ENCODE measurements around the gene FAM98C.
A peak's percentile ranks its signal among the peaks of the same experiment; 100 is the strongest.

The FAM98C gene

GRCh38 chr19:38376576-38376975, 26.3 kb upstream of the FAM98C start:
- intact Hi-C loops (cut with DNase I): no loop called here
- DNase-seq: no peak

GRCh38 chr19:38377052-38377451, 25.8 kb upstream of the FAM98C start:
- intact Hi-C loops (cut with DNase I): no loop called here
- DNase-seq: peak in 1 of 10 donors; percentile 16

GRCh38 chr19:38378866-38379265, 24.0 kb upstream of the FAM98C start:
- intact Hi-C loops (cut with DNase I): no loop called here
- DNase-seq: no peak

DNA sequence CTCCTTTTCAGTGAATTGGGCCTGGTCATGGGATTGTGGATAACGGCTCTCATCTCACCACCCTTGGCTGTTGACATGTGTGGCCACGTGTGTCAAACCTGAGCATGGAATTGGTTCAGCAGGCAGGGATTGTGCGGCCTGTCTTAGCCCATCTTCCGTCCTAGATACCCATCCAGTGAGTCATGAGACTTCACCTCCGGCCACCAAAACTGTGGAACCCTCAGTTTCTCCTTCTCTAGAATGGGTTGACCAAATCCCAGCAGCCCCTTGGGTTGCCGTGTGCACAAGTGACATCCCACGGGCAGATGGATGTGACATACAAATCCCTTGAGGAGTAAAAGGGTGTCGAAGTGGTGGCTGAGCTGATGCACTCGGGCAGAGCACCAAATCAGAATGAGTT, 21.8 kb upstream of the FAM98C start:
- intact Hi-C loops (cut with DNase I): no loop called here
- DNase-seq: peak in 1 of 10 donors; percentile 25

DNA sequence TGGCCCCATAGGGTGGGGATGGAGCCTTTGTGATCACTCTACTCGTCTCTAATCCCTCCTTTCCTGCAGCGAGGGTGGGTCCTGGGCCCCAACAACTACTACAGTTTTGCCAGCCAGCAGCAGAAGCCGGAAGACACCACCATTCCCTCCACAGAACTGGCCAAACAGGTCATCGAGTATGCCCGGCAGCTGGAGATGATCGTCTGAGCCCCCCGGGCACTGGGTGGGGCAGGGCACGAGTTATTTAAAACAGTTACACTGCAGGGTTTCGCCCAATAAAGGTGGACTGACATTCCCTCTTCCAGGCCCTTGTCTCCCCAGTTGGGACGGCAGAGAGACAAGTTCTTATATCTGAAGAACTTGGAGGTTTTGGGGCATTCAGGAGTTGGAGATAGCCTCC, 19.7 kb upstream of the FAM98C start:
- intact Hi-C loops (cut with DNase I): no loop called here

DNA sequence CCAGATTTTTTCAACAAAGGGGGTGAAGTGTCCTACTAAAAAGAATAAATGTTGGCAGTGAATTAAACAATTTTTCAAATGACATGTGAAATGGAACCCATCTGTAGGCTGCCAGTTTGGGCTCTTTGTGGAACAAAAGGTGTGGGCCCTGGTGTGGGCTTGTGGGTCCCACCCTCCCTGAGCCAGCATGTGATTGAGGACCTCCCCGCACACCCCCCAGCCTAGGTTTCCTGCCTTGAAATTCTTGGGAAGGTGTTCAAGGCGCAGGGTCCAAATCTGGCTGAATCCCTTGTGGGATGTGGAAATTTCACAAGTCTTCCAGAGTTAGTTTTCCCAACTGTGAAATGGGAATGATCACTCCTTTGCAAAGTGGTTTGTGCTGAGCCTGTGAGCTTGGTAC, 19.1 kb upstream of the FAM98C start:
- intact Hi-C loops (cut with DNase I): no loop called here

More for the DNA sequence above, 19.7 kb upstream of the FAM98C start:
- DNase-seq: no peak

DNA sequence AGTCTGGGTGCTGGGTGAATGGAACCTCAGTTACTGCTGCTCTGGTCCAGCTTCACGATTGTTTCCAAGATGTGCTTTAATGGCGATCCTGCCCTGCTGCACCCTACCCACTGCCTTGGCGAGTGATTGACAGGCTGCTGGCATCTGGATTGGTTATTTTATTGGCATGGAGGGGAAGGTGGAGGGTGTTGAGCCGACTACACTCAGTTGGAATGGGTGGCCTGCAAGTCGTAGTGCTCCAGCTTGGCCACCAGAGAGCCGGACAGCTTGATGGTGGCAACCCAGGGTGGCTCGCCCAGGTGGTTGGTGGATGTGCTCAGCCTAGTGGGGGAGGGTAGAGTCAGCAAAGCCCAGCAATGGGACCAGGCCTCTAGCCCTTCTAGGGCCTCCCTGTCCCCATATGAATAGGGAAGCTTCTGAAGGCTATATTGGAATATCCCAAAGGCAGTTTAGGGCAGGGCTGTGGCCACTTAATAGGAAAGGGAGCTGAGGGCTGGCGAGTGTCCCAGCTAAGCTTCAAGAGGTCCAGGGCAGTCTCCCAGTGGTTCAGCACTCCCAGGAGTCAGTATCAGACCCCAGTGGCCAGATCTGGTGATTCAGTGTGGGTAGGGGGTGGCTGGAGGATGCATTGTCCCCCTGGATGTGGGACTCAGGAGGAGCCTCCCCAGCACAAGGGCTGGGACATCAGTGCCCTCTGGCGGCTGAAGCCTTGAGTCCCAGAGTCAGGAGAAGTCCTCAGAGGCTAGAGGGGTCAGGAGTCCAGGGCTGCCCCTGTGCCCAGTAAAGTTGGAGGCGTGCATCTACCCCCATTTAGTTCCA, 18.5 kb upstream of the FAM98C start:
- DNase-seq: no peak
- intact Hi-C loops (cut with DNase I): no loop called here

More for the DNA sequence above, 19.1 kb upstream of the FAM98C start:
- DNase-seq: no peak

- peak in 1 of 10 donors; percentile 70 for DNase-seq
- intact Hi-C loops (cut with DNase I): no loop called here
These were observed 17.7 kb upstream of the FAM98C start for GRCh38 chr19:38385057-38385803.

DNA sequence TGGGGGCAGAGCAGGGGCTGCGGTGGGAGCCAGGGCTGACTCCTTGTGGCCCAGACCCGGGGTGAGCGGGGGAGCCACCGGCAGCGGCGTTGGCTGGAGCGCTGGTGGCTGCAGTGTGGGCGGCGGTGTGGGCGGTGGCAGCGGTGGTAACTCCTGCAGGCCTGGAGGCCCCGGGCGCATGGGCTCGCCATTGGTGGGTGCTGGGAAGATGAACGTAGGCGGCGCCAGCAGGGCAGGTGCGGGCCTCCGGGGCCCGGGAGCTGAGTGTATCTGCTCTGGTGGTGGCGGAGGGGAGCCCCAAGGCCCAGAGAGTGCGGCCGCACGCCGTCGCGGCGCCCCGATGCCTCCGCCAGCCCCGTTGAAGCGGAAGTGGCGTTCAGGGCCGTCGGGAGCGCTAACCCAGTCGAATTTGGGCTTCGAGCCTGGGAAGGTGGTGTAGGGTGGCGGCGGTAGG, 17.1 kb upstream of the FAM98C start:
- intact Hi-C loops (cut with DNase I): no loop called here
- peak in 1 of 10 donors; percentile 64 for DNase-seq

GRCh38 chr19:38386300-38386970, 16.5 kb upstream of the FAM98C start:
- peak in 1 of 10 donors; percentile 69 for DNase-seq
- intact Hi-C loops (cut with DNase I): no loop called here

DNA sequence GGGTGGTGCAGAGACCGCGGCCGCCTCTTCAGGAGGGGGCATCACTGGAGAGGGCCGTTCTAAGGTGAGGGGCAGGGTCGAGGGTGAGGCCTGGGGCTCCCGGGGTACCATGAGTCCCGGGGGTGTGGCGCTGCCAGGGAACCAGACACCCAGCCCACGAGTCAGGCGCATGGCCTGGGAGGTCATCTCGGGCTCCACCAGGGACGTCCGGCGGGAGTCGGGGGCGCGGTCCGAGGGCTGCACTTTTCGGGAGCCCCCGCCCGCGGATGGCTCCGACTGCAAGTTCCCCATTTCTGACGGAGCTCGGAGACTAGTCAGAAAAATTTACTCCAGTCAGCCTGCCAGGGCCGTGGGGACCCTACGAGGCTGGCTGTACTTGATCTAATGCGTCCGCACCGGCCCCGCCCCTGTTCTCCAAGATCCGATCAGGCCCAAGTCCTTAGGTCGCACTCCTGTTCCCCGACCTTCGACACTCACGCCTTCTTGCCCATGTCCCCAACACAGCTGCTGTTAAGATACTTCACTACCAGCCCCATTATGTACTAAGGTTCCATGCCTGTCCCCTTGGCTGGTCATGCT, 15.8 kb upstream of the FAM98C start:
- peak in 1 of 10 donors; percentile 77 for DNase-seq
- intact Hi-C loops (cut with DNase I): no loop called here

- DNase-seq: peak; percentile 52 to 95 (median 78)
- intact Hi-C loops (cut with DNase I): no loop called here
These were observed 15.1 kb upstream of the FAM98C start, which contains the start of gene GGN for GRCh38 chr19:38387550-38388348. Gene GGN (minus strand): TSS chr19:38388034. CDS start chr19:38387261, 773 bp downstream.

- peak in 5 of 10 donors; percentile 33 to 83 (median 44) for DNase-seq
- intact Hi-C loops (cut with DNase I): no loop called here
These were observed 14.4 kb upstream of the FAM98C start, which contains the start of gene SPRED3 for GRCh38 chr19:38388349-38389100. Gene SPRED3 (plus strand): TSS chr19:38388697. CDS start chr19:38390303, 1,606 bp downstream.

DNA sequence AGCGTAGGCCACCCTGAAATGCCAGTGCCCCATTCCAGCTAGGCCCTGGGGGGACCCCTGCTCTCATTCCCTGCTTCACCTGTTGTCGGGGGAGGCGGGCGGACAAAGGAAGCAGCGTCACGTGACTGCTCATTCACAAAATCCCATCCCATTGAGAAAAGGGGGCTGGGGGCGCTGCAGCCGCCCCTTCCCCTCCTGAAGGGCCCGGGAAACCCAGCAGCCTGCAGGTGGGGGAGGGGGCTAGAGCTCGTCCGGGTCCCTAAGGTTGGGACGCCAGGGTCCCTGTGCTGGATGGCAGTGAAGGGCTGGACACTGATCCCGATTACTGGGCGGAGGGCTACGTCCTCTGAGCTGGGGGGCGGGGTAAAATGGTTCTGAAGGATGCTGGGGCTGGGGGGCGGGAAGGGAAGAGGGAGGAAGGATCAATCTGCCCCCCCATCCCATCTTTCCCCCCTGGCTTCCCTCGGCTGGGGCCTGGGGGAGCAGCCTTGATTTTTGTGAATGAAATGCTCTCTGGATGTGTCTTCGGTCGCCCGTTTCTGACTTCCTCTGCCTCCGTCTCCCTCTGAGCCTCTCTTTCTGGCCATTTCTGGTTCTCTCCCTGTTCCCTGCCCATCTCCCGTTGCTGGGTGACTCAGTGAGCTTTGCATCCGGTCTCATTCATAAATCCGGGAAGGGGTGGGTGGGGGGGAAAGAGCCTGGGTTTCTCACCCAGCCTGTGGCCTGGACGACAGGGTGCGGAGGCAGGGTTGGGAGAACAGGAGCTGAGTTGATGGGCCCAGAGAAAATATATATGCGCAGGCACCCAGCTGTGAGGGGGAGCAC, 13.6 kb upstream of the FAM98C start:
- intact Hi-C loops (cut with DNase I): no loop called here
- peak in 4 of 10 donors; percentile 33 to 87 (median 62) for DNase-seq

- peak in 1 of 10 donors; percentile 48 for DNase-seq
- intact Hi-C loops (cut with DNase I): no loop called here
These were observed 12.7 kb upstream of the FAM98C start for GRCh38 chr19:38389957-38390924.

DNA sequence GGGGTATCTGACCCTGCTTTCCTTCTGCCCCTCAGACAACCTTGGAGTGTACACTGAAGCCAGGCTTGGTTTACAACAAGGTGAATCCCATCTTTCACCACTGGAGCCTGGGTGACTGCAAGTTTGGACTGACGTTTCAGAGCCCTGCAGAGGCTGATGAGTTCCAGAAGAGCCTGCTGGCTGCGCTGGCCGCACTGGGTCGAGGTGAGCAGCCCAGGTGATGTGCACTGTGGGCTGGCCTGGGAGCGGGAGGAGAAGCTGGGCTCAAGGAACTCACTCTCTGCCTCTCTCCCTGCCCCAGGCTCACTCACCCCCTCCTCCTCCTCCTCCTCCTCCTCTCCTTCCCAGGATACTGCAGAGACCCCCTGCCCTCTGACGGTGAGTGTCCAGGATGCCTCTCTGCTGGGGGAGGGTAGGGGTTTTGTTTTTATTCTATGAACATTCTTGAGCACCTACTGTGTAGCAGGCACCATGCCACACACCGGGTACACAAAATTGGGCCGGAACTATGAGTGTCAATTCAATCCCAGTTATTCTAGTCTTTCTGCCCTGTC, 10.9 kb upstream of the FAM98C start:
- intact Hi-C loops (cut with DNase I): no loop called here
- peak in 1 of 10 donors; percentile 47 for DNase-seq
